HL-60 (cell line): ENCODE results near the gene DNMT1.

Experiments
- DNase-seq, 2 experiments: peaks; one replicate each; pipeline ENCODE4 v3.0.0-alpha.2; 2010 to 2020; ENCODE audit warnings: low read depth in 1 of 2, low spot score in 1 of 2
- H3K27ac ChIP-seq: fragments of 250-450 bp; sonication (Bioruptor Pico); replicated peaks from 2 replicates; pipeline ENCODE4 v1.5.1; 2020; ENCODE audit warnings: mild to moderate bottlenecking, moderate library complexity
- H3K27me3 ChIP-seq: fragments of 250-450 bp; sonication (Bioruptor Pico); 2 replicates; pipeline ENCODE4 v1.5.1; 2021; ENCODE audit warnings: mild to moderate bottlenecking, moderate library complexity; ENCODE audit not compliant: insufficient read depth, poor library complexity, severe bottlenecking
- H3K4me3 ChIP-seq: replicated peaks from 2 replicates; pipeline ENCODE4 v1.5.1; 2011; ENCODE audit warnings: mild to moderate bottlenecking, control low read depth, low read length; ENCODE audit not compliant: insufficient read depth
- GABPA ChIP-seq: IDR thresholded peaks from 2 replicates; pipeline ENCODE4 v1.6.1; 2012; ENCODE audit warnings: low read depth
- POLR2AphosphoS5 ChIP-seq: IDR thresholded peaks from 2 replicates; pipeline ENCODE4 v1.6.1; 2012; ENCODE audit warnings: low read depth
- REST ChIP-seq: IDR thresholded peaks from 2 replicates; pipeline ENCODE4 v1.6.1; 2012; ENCODE audit warnings: low read depth; ENCODE audit not compliant: insufficient replicate concordance
- SPI1 ChIP-seq: IDR thresholded peaks from 2 replicates; pipeline ENCODE4 v1.6.1; 2012; ENCODE audit warnings: low read depth, mild to moderate bottlenecking, borderline replicate concordance
- TF ChIP-seq, protein P1 (sequence below): IDR thresholded peaks from one replicate; pipeline ENCODE4 v1.5.1; 2011; ENCODE audit warnings: low read length, control low read depth, inconsistent platforms; ENCODE audit not compliant: insufficient read depth

Gene DNMT1

DNA sequence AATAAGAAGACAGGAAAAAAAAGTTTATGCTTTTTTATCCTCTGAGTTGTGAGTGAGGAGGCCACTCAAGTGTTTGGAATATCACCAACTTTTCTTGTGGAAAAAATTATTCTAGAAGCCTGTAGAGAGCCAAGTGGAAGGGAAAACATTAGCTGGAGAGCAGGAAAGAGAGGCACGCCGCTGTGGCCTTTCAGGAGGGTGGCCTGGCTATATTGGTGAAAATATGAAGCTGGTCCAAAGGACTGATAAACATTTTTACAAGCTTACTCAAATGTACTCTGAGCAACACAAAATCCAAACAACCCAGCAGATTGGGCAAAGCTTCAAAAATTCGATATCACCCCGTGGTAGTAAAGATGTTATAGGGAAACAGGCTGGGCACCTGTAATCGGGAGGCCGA is 72.7 kb downstream of the DNMT1 start:
- DNase-seq: no peak
- TF ChIP-seq, protein P1, sequence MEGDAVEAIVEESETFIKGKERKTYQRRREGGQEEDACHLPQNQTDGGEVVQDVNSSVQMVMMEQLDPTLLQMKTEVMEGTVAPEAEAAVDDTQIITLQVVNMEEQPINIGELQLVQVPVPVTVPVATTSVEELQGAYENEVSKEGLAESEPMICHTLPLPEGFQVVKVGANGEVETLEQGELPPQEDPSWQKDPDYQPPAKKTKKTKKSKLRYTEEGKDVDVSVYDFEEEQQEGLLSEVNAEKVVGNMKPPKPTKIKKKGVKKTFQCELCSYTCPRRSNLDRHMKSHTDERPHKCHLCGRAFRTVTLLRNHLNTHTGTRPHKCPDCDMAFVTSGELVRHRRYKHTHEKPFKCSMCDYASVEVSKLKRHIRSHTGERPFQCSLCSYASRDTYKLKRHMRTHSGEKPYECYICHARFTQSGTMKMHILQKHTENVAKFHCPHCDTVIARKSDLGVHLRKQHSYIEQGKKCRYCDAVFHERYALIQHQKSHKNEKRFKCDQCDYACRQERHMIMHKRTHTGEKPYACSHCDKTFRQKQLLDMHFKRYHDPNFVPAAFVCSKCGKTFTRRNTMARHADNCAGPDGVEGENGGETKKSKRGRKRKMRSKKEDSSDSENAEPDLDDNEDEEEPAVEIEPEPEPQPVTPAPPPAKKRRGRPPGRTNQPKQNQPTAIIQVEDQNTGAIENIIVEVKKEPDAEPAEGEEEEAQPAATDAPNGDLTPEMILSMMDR: no peak
- no peak for TF ChIP-seq POLR2AphosphoS5
- TF ChIP-seq GABPA: no peak
- no peak for TF ChIP-seq REST
- no peak for TF ChIP-seq SPI1
- Histone ChIP-seq H3K27me3 (no peaks in the 10 kb centered on the region), H3K27ac (no peak overlapping the region), H3K4me3 (no peak overlapping the region)

DNA sequence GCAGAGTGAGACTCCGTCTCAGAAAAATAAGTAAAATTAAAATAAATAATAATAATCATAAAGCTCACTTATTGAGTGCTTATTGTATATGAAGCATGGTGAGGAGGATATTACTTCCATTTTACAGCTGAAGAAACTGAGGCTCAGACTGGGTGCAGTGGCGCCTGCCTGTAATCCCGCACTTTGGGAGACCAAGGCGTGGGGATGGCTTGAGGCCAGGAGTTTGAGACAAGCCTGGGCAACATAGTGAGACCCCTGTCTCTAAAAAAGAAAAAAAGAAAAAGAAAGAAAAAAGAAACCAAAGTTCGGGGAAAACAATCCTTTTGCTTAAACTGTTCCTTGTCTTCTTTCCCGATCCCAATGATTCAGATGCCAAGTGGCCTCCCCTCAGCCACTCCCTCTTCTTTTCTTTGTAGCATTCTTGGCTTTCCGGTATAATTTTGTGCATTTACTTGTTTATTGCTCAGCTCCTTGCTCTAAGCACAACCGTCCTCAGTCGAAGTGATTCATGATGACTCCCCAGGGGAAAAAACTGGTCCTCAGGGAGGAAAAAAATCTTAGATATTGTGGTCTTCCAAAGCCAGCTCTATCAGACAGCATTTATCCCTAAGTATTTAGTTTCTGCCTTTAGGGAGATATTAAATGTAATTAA is 74.1 kb downstream of the DNMT1 start:
- no peak overlapping the region for H3K27ac ChIP-seq
- H3K27me3 ChIP-seq: no peaks in the 10 kb centered on the region
- H3K4me3 ChIP-seq: no peak overlapping the region
- DNase-seq: no peak
- TF ChIP-seq, protein P1: no peak
- TF ChIP-seq POLR2AphosphoS5: no peak

DNA sequence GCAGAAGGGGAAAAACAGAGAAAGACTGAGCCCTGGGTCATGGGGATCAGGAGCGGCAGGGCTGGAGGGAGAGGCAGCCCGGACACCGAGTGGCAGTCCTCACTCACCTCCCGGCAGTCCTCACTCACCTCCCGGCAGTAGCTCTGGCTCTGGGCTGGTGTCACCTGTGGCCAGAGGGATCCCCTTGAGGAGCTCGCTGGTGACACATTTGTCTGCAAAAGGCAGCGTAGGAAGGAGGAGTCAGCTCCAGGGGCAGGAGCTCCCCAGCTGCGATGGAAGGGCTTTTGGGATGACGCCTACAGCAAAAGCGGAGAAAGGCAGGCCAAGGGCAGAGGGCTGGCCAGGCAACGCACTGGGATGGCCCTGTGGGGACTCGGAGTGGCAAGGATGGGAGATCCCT is 75.8 kb downstream of the DNMT1 start:
- TF ChIP-seq, protein P1: no peak
- TF ChIP-seq POLR2AphosphoS5 (no peak), SPI1 (no peak), GABPA (no peak), REST (no peak)
- Histone ChIP-seq H3K4me3 (peak overlapping the region; percentile 85), H3K27me3 (no peaks in the 10 kb centered on the region), H3K27ac (peak overlapping the region; percentile 71)
- DNase-seq: no peak
